ENCODE results near the gene SNX4.
A peak's percentile ranks its signal among the peaks of the same experiment; 100 is the strongest.
"Not testable (repeated sequence)": the region's sequence is repeated elsewhere in the genome, so short reads cannot be mapped to it uniquely, and the experiment has no call there.

Gene SNX4

GRCh38 chr3:125519678-125520562 is at the start of gene SNX4:
SNX4 (minus strand) TSS chr3:125520202; CDS start chr3:125520172, 30 bp downstream.
- peak; percentile 90 for DNase-seq (ENCODE audit: low read depth)
- peak within 1 kb of the TSS; percentile 89 for H3K4me3 ChIP-seq (ENCODE audit: low read length)
- TF ChIP-seq, protein P1, sequence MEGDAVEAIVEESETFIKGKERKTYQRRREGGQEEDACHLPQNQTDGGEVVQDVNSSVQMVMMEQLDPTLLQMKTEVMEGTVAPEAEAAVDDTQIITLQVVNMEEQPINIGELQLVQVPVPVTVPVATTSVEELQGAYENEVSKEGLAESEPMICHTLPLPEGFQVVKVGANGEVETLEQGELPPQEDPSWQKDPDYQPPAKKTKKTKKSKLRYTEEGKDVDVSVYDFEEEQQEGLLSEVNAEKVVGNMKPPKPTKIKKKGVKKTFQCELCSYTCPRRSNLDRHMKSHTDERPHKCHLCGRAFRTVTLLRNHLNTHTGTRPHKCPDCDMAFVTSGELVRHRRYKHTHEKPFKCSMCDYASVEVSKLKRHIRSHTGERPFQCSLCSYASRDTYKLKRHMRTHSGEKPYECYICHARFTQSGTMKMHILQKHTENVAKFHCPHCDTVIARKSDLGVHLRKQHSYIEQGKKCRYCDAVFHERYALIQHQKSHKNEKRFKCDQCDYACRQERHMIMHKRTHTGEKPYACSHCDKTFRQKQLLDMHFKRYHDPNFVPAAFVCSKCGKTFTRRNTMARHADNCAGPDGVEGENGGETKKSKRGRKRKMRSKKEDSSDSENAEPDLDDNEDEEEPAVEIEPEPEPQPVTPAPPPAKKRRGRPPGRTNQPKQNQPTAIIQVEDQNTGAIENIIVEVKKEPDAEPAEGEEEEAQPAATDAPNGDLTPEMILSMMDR (conservative IDR thresholded peaks at IDR 0.05; ENCODE audit: low read depth, low read length), result no peak

- no peak for DNase-seq (ENCODE audit: low read depth)
- no peak overlapping the region for H3K4me3 ChIP-seq (ENCODE audit: low read length)
- TF ChIP-seq, protein P1 (conservative IDR thresholded peaks at IDR 0.05; ENCODE audit: low read depth, low read length), result no peak
Observed at GRCh38 chr3:125556314-125556713, 36.3 kb upstream of the SNX4 start.

DNA sequence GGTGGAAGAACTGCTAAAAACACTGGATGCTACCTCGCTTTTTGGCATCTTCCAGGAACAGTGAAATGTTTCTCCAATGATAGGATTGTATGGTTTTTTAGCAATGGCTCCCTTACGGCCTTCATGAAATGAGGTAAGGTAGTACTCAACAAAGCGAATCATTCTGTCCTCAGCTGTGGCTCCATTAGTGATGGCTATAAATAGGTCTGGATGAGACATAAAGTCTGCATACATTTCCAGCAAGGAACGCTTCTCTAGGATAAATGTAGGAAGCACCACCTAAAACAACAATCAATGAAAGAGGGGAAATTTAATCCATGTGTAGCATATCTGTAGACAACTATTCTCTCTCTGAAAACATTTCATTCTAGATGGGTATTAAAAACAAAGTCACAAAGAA is 32.4 kb upstream of the SNX4 start:
- DNase-seq (ENCODE audit: low read depth), result no peak
- H3K4me3 ChIP-seq (ENCODE audit: low read length), result no peak overlapping the region
- TF ChIP-seq, protein P1 (conservative IDR thresholded peaks at IDR 0.05; ENCODE audit: low read depth, low read length), result no peak

- H3K4me3 ChIP-seq (ENCODE audit: low read length), result no peak overlapping the region
- TF ChIP-seq, protein P1 (conservative IDR thresholded peaks at IDR 0.05; ENCODE audit: low read depth, low read length), result no peak
- DNase-seq (ENCODE audit: low read depth), result no peak
Observed at GRCh38 chr3:125528920-125529319, 8.9 kb upstream of the SNX4 start.

GRCh38 chr3:125525153-125525552 is 5.2 kb upstream of the SNX4 start:
- no peak overlapping the region for H3K4me3 ChIP-seq (ENCODE audit: low read length)
- DNase-seq (ENCODE audit: low read depth), result no peak
- TF ChIP-seq, protein P1 (conservative IDR thresholded peaks at IDR 0.05; ENCODE audit: low read depth, low read length), result no peak

DNA sequence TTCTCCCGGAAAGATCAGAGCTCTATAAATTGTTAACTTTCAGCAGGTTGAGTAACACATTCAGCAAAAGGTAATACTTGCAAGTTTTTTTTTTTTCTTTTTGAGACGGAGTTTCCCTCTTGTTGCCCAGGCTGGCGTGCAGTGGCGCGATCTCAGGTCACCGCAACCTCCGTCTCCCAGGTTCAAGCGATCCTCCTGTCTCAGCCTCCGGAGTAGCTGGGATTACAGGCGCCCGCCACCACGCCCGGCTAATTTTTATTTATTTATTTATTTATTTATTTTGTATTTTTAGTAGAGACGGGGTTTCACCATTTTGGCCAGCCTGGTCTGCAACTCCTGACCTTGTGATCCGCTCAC is 539 bp upstream of the SNX4 start:
- DNase-seq (ENCODE audit: low read depth), result not testable (repeated sequence)
- H3K4me3 ChIP-seq (ENCODE audit: low read length), result peak overlapping the region; percentile 89

GRCh38 chr3:125515421-125515820 is 4.6 kb downstream of the SNX4 start:
- no peak for DNase-seq (ENCODE audit: low read depth)
- TF ChIP-seq, protein P1 (conservative IDR thresholded peaks at IDR 0.05; ENCODE audit: low read depth, low read length), result no peak
- H3K4me3 ChIP-seq (ENCODE audit: low read length), result no peak overlapping the region

Data from retinal pigment epithelial cell (primary cell).